Skin epidermis (tissue), 12 donors: ENCODE results near the gene STAMBPL1.

Source experiments
- H3K27ac ChIP-seq, 21 experiments: fragments of 200-600 bp; sonication (generic) in 11 of 21; one replicate each; pipeline ENCODE4 v1.5.0; 2020; ENCODE audit warnings: mild to moderate bottlenecking in 3 of 21, inconsistent platforms in 2 of 21, moderate library complexity in 2 of 21
- H3K4me3 ChIP-seq, 7 experiments: fragments of 200-600 bp; sonication (generic) in 2 of 7; one replicate each; pipeline ENCODE4 v1.5.0; 2020; ENCODE audit warnings: inconsistent platforms in 2 of 7, mild to moderate bottlenecking in 2 of 7, moderate library complexity in 1 of 7

Gene STAMBPL1

GRCh38 chr10:88966797-88967196, 86.8 kb downstream of the STAMBPL1 start:
- H3K27ac ChIP-seq = no peak overlapping the region

DNA sequence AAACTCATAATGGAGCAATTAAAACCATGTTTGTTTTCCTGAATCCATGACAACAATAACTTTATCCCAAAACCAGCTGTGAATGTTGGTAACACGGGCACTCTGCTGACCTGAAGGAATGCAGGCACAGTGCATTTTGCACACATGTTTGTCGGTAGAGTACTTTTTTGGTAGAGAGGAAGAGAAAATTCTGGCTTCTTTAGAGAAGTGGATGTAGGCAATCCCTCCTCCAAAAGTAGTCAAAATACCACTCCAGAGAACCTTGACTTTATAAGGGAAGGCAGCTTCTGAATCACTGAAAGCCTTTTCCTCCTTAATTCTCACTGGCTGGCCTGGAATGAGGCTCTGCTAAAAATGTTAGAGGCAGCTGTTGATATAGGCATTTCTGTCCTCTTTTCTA, 88.3 kb downstream of the STAMBPL1 start:
- no peak overlapping the region for H3K4me3 ChIP-seq

More at GRCh38 chr10:88966797-88967196, 86.8 kb downstream of the STAMBPL1 start:
- no peak overlapping the region for H3K4me3 ChIP-seq

DNA sequence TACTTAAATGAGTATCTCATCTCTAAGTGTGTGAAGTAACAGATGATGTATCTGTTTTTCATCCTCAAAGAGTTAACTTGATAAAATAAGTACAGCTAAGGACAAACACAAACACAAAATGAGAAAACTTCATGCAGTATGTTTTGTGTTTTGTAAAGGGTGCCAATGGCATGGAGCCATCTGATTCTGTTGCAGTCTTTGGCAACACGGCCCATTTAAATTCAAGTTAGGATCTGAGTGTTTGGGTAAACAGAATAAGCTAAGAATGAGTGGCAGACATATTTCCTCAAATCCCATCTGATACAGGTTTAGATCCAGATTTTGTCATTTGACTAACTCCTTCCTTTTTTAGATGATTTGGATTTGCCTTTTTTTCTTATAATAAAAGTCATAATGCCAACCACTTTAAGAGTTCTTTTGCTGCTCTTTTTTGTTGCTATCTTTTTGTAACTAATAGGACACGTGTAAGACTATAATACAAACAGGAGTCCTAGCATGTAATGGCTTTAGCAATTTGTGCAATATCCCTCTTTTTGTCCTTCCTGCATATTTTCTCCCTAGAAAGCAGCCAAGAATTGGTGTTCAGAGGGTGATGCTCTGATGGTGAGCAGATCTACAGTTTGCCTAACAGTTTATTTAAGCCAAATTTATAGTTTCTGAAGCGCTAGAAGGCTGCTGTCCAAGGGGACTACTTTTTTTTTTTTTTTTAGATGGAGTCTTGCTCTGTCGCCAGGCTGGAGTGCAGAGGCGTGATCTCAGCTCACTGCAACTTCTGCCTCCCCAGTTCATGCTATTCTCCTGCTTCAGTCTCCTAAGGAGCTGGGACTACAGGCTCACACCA, 91.4 kb downstream of the STAMBPL1 start:
- H3K4me3 ChIP-seq = no peak overlapping the region
- peak overlapping the region in 5 of 21 experiments; percentile 6 to 52 (median 40) for H3K27ac ChIP-seq

More for the DNA sequence above, 88.3 kb downstream of the STAMBPL1 start:
- peak overlapping the region in 1 of 21 experiments; percentile 11 for H3K27ac ChIP-seq
